Effector memory CD8-positive, alpha-beta T cell (primary cell): ENCODE data around the gene HEXIM2.
"Not testable (repeated sequence)": the region's sequence is repeated elsewhere in the genome, so short reads cannot be mapped to it uniquely, and the experiment has no call there.

Experiments
- ATAC-seq: fragments of 150-1000 bp; cut with Tn5 transposase; replicated peaks from 2 replicates; pipeline ENCODE4 v1.10.0; 2021; ENCODE audit warnings: mild to moderate bottlenecking, moderate library complexity
- DNase-seq, 3 experiments: peaks; one replicate each; pipeline ENCODE4 v3.0.0; 2021
- H3K27ac Mint-ChIP-seq, 2 donors: one replicate each; pipeline ENCODE4 v1.8.0; 2022; ENCODE audit warnings: mild to moderate bottlenecking in 2 of 2, mixed read lengths in 2 of 2, moderate library complexity in 2 of 2
- H3K27me3 Mint-ChIP-seq, 2 donors: one replicate each; pipeline ENCODE4 v1.8.0; 2022; ENCODE audit warnings: mixed read lengths in 2 of 2
- H3K36me3 Mint-ChIP-seq: one replicate; pipeline ENCODE4 v1.8.0; 2022; ENCODE audit warnings: mild to moderate bottlenecking, moderate library complexity, mixed read lengths; ENCODE audit not compliant: insufficient read depth
- H3K4me1 Mint-ChIP-seq, 2 donors: one replicate each; pipeline ENCODE4 v1.8.0; 2022; ENCODE audit warnings: low read depth in 2 of 2, mixed read lengths in 2 of 2
- H3K4me3 Mint-ChIP-seq, 2 donors: one replicate each; pipeline ENCODE4 v1.8.0; 2022; ENCODE audit warnings: mild to moderate bottlenecking in 2 of 2, mixed read lengths in 2 of 2, moderate library complexity in 2 of 2
- H3K9me3 Mint-ChIP-seq, 2 donors: one replicate each; pipeline ENCODE4 v1.8.0; 2022; ENCODE audit warnings: mixed read lengths in 2 of 2

HEXIM2 gene

DNA sequence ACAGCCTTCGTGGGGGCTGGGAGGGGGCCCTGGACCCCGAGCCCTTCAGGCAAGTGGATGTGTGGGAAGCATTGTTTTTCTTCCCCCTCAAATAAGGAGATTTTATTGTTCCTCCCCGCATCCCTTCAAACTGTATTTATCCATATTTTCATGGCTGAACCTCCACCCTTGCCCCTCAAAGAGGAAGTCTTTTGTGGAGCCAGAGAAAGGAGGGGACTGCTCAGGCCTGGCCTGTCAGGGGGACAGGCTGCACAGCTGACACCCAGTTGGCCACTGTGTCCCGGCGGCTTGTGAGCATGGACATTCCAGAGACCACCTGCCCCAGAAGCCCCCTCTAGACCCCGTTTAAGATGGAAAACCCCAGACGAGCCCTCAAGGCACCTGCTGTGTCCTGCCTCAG lies 15.9 kb downstream of the HEXIM2 start:
- Mint-ChIP-seq H3K27ac (no peak overlapping the region), H3K4me1 (peaks cover 6% of the 10 kb centered on the region in 2 donors), H3K27me3 (no peaks in the 10 kb centered on the region), H3K36me3 (peaks cover 3% of the 10 kb centered on the region), H3K4me3 (no peak overlapping the region), H3K9me3 (no peaks in the 10 kb centered on the region)
- DNase-seq (no peak), ATAC-seq (no peak)

GRCh38 chr17:45184144-45184543 lies 22.5 kb downstream of the HEXIM2 start:
- DNase-seq, result no peak
- Mint-ChIP-seq H3K4me3 (no peak overlapping the region), H3K27me3 (no peaks in the 10 kb centered on the region), H3K27ac (no peak overlapping the region), H3K36me3 (no peaks in the 10 kb centered on the region), H3K4me1 (no peaks in the 10 kb centered on the region), H3K9me3 (no peaks in the 10 kb centered on the region)
- ATAC-seq, result no peak

- ATAC-seq, result no peak
- H3K4me3 Mint-ChIP-seq, result no peak overlapping the region
- H3K36me3 Mint-ChIP-seq, result no peaks in the 10 kb centered on the region
- DNase-seq, result no peak
- no peaks in the 10 kb centered on the region for H3K27me3 Mint-ChIP-seq
- H3K9me3 Mint-ChIP-seq, result no peaks in the 10 kb centered on the region
- no peak overlapping the region for H3K27ac Mint-ChIP-seq
- no peaks in the 10 kb centered on the region for H3K4me1 Mint-ChIP-seq
Measured at GRCh38 chr17:45186801-45187354, 25.2 kb downstream of the HEXIM2 start.

- ATAC-seq (no peak), DNase-seq (no peak)
- no peaks in the 10 kb centered on the region for H3K27me3 Mint-ChIP-seq
- H3K4me1 Mint-ChIP-seq, result no peaks in the 10 kb centered on the region
- H3K27ac Mint-ChIP-seq, result no peak overlapping the region
- H3K36me3 Mint-ChIP-seq, result no peaks in the 10 kb centered on the region
- no peaks in the 10 kb centered on the region for H3K9me3 Mint-ChIP-seq
- H3K4me3 Mint-ChIP-seq, result no peak overlapping the region
Measured at GRCh38 chr17:45189009-45189408, 27.3 kb downstream of the HEXIM2 start.

GRCh38 chr17:45190503-45191255 lies 29.0 kb downstream of the HEXIM2 start:
- no peaks in the 10 kb centered on the region for H3K9me3 Mint-ChIP-seq
- no peaks in the 10 kb centered on the region for H3K4me1 Mint-ChIP-seq
- H3K36me3 Mint-ChIP-seq, result no peaks in the 10 kb centered on the region
- H3K27ac Mint-ChIP-seq, result no peak overlapping the region
- DNase-seq (no peak), ATAC-seq (no peak)
- no peak overlapping the region for H3K4me3 Mint-ChIP-seq
- H3K27me3 Mint-ChIP-seq, result no peaks in the 10 kb centered on the region

DNA sequence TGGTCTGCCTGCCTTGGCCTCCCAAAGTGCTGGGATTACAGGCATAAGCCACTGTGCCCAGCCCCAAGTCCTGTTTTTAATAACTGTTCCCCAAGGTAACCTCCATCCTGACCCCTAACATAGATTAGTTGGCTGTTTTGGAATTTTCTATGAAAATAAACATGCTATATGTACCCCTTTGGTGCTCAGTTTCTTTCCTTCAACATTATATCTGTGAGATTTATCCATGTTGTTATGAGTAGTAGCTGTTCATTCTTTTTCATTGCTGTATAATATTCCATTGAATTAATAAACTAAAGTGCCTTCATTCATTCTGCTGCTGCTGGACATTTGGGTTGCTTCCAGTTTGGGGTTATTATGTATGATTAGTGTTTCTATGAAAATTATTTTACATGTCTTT lies 33.7 kb downstream of the HEXIM2 start:
- no peak overlapping the region for H3K4me3 Mint-ChIP-seq
- no peaks in the 10 kb centered on the region for H3K4me1 Mint-ChIP-seq
- no peak overlapping the region for H3K27ac Mint-ChIP-seq
- ATAC-seq, result no peak
- H3K9me3 Mint-ChIP-seq, result no peaks in the 10 kb centered on the region
- no peaks in the 10 kb centered on the region for H3K27me3 Mint-ChIP-seq
- no peaks in the 10 kb centered on the region for H3K36me3 Mint-ChIP-seq
- DNase-seq, result no peak

GRCh38 chr17:45197108-45197507 lies 35.4 kb downstream of the HEXIM2 start:
- Mint-ChIP-seq H3K27me3 (no peaks in the 10 kb centered on the region), H3K4me1 (no peaks in the 10 kb centered on the region), H3K36me3 (no peaks in the 10 kb centered on the region), H3K9me3 (no peaks in the 10 kb centered on the region), H3K4me3 (no peak overlapping the region), H3K27ac (no peak overlapping the region)
- no peak for DNase-seq
- no peak for ATAC-seq

- Mint-ChIP-seq H3K27ac (no peak overlapping the region), H3K36me3 (no peaks in the 10 kb centered on the region), H3K9me3 (no peaks in the 10 kb centered on the region), H3K27me3 (no peaks in the 10 kb centered on the region), H3K4me3 (no peak overlapping the region), H3K4me1 (no peaks in the 10 kb centered on the region)
- peak; percentile 88 to 89 (median 89) for DNase-seq
- peak; percentile 100 for ATAC-seq
Measured at GRCh38 chr17:45197555-45198334, 36.1 kb downstream of the HEXIM2 start.

- Mint-ChIP-seq H3K4me3 (no peak overlapping the region), H3K27me3 (no peaks in the 10 kb centered on the region), H3K27ac (peak overlapping the region in 1 of 2 donors; percentile 47), H3K4me1 (no peaks in the 10 kb centered on the region), H3K9me3 (no peaks in the 10 kb centered on the region), H3K36me3 (no peaks in the 10 kb centered on the region)
- ATAC-seq (no peak), DNase-seq (no peak)
Measured at GRCh38 chr17:45200701-45201100, 39.0 kb downstream of the HEXIM2 start.

- ATAC-seq (no peak), DNase-seq (no peak)
- H3K4me3 Mint-ChIP-seq, result no peak overlapping the region
- no peaks in the 10 kb centered on the region for H3K27me3 Mint-ChIP-seq
- no peaks in the 10 kb centered on the region for H3K9me3 Mint-ChIP-seq
- no peaks in the 10 kb centered on the region for H3K4me1 Mint-ChIP-seq
- H3K36me3 Mint-ChIP-seq, result no peaks in the 10 kb centered on the region
- no peak overlapping the region for H3K27ac Mint-ChIP-seq
Measured at GRCh38 chr17:45201457-45201856, 39.8 kb downstream of the HEXIM2 start.

- not testable (repeated sequence) for H3K4me1 Mint-ChIP-seq, DNase-seq, H3K27ac Mint-ChIP-seq
Measured at GRCh38 chr17:45201880-45202279, 40.2 kb downstream of the HEXIM2 start.

DNA sequence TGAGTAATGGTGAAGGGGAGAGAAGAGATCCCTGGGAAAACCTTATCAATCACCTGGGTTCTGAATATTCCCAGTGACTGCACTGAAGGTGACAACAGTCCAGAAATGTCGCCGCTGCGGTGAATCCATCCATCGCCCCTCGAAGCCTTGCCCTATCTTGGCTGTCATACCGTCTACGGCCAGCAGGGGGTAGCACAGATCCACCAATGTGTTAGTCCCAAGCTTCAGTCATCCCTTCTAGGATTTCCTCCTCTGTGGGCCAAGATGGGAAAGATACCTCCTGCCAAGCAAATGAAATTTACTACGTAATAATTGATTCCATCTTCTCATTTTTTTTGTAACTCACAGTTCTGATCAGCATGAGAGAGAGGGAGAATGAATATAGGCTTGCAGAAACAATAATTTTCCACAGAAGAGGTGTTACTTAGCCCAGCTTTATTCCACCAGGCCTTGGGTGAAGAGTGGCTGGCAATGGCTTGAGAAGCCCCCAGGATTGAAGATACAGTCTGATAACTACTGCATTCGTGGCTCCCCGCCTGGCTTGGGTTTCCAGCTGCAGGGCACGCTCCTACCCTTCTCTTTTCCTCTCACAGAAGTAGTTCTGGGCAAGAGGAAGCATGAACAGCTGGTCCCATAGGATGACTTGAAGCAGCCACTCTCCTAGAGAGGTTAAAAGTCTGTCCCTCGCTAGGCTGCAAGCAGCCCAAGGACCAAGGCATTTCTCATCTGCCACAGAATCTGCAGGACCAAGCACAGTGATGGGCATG lies 57.4 kb downstream of the HEXIM2 start:
- Mint-ChIP-seq H3K27ac (peak overlapping the region in 1 of 2 donors; percentile 77), H3K4me3 (peak overlapping the region; percentile 79 to 83), H3K36me3 (peaks cover 64% of the 10 kb centered on the region), H3K9me3 (no peaks in the 10 kb centered on the region), H3K27me3 (no peaks in the 10 kb centered on the region), H3K4me1 (peaks cover 32 to 40% of the 10 kb centered on the region in 2 donors)
- peak; percentile 86 to 92 (median 91) for DNase-seq
- peak; percentile 16 for ATAC-seq

More at GRCh38 chr17:45201880-45202279, 40.2 kb downstream of the HEXIM2 start:
- not testable (repeated sequence) for ATAC-seq, H3K36me3 Mint-ChIP-seq, H3K4me3 Mint-ChIP-seq, H3K27me3 Mint-ChIP-seq, H3K9me3 Mint-ChIP-seq
